SHP77 (cell line): ENCODE data around the gene RLIM.

Experiments
- DNase-seq, 2 experiments: peaks; one replicate each; lab custom pipeline; 2025; lab: John Stamatoyannopoulos, UW

The RLIM gene

DNA sequence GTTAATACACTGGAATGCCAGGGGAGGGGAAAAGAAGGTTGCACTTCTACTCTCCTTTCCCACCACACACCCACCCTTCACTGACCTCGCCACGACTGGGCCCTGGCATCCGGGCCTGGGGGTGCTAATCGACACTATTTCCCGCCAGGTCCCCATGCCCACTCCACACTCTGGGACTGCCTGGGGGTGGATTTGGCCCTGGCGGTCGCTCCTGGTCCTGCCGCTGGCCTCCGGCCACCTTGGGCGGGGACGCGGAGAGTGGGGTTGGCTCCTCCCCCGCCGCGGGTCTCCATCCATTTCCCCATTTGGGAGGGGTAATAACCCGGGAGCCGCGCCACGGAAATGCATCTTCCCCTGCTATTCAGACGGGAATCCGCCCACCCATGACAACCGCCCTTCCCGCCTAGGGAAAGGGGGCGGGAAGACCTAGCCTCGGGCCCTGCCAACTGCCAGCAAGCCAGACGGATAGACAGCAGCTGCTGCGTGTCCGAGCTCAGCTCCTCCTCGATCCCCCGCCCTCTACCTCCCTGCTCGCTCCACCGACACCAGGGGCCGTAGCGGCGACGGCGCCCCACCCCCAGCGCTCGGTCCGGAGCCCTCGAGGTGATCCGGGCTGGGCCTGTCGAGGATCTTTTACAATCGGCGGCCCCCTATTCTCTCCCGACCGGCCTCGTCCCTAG lies 78.1 kb downstream of the RLIM start:
- peak; percentile 17 to 63 for DNase-seq

DNA sequence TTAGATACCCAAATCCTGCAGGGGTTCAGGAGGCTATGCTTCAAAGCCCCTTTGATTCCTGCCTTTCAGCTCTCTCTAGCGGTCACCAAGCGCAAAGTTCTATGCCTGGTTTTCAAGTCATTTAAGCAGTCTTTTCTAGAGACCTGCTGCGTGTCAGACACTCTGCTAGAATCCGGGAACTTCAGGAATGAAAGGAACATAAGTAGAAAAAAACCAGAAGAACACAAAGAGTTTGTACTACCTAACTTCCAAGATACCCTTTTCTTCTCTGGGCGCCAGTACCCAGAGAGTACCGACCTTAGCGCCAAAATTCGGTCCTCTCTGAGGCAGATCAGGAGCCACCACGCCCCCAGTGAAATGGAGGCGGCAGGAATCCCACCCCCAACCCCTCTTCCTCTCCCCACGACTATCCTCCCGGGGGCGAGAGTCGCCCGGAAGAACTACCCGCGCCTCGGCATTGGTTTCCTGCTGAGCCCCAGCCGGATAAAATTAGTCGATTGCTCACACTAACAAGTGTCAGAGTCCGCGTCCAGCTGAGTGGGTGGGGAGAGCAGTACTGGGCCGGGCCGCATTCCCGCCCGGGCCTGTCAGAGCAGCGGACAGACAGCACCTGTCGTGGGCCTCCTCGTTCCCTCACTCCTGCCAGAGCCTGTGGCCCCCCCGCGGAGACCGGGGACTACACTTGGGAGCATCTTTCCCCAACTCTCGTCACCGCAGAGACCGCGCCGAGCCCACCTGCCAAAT lies 78.8 kb downstream of the RLIM start:
- peak; percentile 13 to 18 for DNase-seq
